ENCODE results near the gene POLR2J2. TPM values are rescaled to one million over a fixed set of nuclear protein-coding genes. Genes with fewer than 3 reads are reported as not detected.
"Not testable (repeated sequence)": the region's sequence is repeated elsewhere in the genome, so short reads cannot be mapped to it uniquely, and the experiment has no call there.

Gene POLR2J2
- total and polyA plus RNA-seq, 4 donors: 1.3 to 9.9 (median 6.6) TPM

- H3K9me3 ChIP-seq (ENCODE audit: control insufficient read depth in 4 of 4, insufficient read depth in 3 of 4, low read length in 3 of 4); H3K4me3 ChIP-seq; H3K9ac ChIP-seq (ENCODE audit: insufficient read depth in 1 of 2, low read length in 2 of 2); H3K27me3 ChIP-seq (ENCODE audit: control insufficient read depth in 3 of 3, insufficient read depth in 3 of 3, low read length in 2 of 3); ATAC-seq (ENCODE audit: insufficient read depth, low FRiP score); H3K27ac ChIP-seq (ENCODE audit: low read depth in 1 of 2, low read length in 1 of 2); H3K4me1 ChIP-seq (ENCODE audit: control insufficient read depth in 5 of 5, insufficient read depth in 5 of 5, low read length in 5 of 5); H3K36me3 ChIP-seq (ENCODE audit: control insufficient read depth in 4 of 4, insufficient read depth in 4 of 4, low read length in 4 of 4); DNase-seq: not testable (repeated sequence)
- WGBS, 2 donors: no CpG with 5 or more reads among the region's 5 CpGs
Observed at GRCh38 chr7:102682560-102682959, 11.1 kb upstream of the POLR2J2 start.

DNA sequence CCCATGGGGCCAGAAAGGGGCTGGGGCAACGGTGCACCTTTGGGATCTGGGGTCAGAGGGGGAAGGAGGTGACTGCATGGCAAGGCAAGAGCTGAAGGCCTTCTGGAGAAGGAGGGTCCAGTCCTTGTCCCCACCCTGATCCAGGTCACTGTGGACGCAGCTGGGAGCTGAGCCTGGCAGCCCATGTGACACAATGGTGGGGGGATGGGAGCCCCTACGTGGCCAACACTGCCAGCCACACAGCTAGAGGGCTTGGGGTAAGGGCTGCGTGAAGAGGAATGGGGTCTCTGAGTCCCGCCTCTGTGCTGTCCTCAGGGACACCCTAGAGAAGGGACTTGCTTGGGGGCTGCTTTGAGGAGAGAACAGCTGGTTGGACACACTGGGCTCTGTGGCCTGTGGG, 9.3 kb upstream of the POLR2J2 start:
- H3K27ac ChIP-seq (ENCODE audit: low read depth in 1 of 2, low read length in 1 of 2); H3K4me3 ChIP-seq; H3K27me3 ChIP-seq (ENCODE audit: control insufficient read depth in 3 of 3, insufficient read depth in 3 of 3, low read length in 2 of 3); H3K36me3 ChIP-seq (ENCODE audit: control insufficient read depth in 4 of 4, insufficient read depth in 4 of 4, low read length in 4 of 4); DNase-seq; H3K9ac ChIP-seq (ENCODE audit: insufficient read depth in 1 of 2, low read length in 2 of 2); H3K4me1 ChIP-seq (ENCODE audit: control insufficient read depth in 5 of 5, insufficient read depth in 5 of 5, low read length in 5 of 5); ATAC-seq (ENCODE audit: insufficient read depth, low FRiP score); H3K9me3 ChIP-seq (ENCODE audit: control insufficient read depth in 4 of 4, insufficient read depth in 3 of 4, low read length in 3 of 4): not testable (repeated sequence)
- WGBS, 2 donors: no CpG with 5 or more reads among the region's 5 CpGs

DNA sequence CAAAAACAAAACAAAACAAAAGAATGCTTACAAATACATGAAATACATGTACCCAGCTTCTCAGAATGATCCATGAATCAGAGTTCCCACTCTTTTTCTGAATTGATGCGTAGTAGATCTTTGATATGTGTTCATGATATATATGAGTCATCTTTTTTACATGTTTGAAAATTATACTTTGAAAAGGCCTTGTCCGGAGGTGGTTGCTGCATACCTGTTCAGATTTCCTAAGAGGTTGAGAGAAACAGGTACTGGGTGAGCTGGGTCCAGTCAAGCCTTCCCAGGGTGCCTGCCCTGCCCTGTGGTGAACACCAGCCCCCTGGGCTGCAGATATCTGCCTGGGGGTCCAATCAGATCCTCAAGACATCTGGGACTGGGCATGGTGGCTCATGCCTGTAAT, 4.1 kb upstream of the POLR2J2 start:
- not testable (repeated sequence) for H3K4me1 ChIP-seq (ENCODE audit: control insufficient read depth in 5 of 5, insufficient read depth in 5 of 5, low read length in 5 of 5); ATAC-seq (ENCODE audit: insufficient read depth, low FRiP score); H3K36me3 ChIP-seq (ENCODE audit: control insufficient read depth in 4 of 4, insufficient read depth in 4 of 4, low read length in 4 of 4); DNase-seq; H3K4me3 ChIP-seq; H3K9me3 ChIP-seq (ENCODE audit: control insufficient read depth in 4 of 4, insufficient read depth in 3 of 4, low read length in 3 of 4); H3K27ac ChIP-seq (ENCODE audit: low read depth in 1 of 2, low read length in 1 of 2); H3K9ac ChIP-seq (ENCODE audit: insufficient read depth in 1 of 2, low read length in 2 of 2); H3K27me3 ChIP-seq (ENCODE audit: control insufficient read depth in 3 of 3, insufficient read depth in 3 of 3, low read length in 2 of 3)
- 83 to 100% methylated on average over 1 of the region's 2 CpGs for WGBS, 2 donors

DNA sequence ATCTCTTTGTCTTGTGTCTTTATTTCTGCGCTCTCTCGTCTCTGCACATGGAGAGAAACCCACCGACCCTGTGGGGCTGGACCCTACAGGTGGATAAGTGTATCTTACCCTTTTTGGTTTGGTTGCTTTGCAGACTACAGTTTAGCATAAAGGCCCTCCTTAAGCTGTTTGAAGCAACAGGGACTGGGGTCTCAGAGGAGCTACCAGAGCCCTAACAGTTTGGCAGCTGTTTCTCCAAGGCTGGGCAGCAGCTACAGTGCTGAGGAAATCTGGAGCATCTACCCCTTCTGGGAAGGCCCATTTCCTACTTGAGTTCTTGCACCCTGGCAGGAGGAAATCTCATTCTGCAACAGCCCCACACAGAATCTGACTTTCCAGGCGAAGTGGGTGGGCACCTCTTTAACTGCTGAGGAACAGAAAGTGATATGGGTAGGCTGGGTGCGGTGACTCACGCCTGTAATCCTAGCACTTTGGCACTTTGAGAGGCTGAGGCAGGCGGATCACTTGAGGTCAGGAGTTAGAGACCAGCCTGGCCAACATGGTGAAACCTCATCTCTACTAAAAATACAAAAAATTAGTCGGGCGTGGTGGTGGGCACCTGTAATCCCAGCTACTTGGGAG, 2.1 kb upstream of the POLR2J2 start:
- not testable (repeated sequence) for ATAC-seq (ENCODE audit: insufficient read depth, low FRiP score); H3K9ac ChIP-seq (ENCODE audit: insufficient read depth in 1 of 2, low read length in 2 of 2); H3K27me3 ChIP-seq (ENCODE audit: control insufficient read depth in 3 of 3, insufficient read depth in 3 of 3, low read length in 2 of 3); H3K4me1 ChIP-seq (ENCODE audit: control insufficient read depth in 5 of 5, insufficient read depth in 5 of 5, low read length in 5 of 5); H3K9me3 ChIP-seq (ENCODE audit: control insufficient read depth in 4 of 4, insufficient read depth in 3 of 4, low read length in 3 of 4); H3K36me3 ChIP-seq (ENCODE audit: control insufficient read depth in 4 of 4, insufficient read depth in 4 of 4, low read length in 4 of 4); H3K4me3 ChIP-seq; H3K27ac ChIP-seq (ENCODE audit: low read depth in 1 of 2, low read length in 1 of 2); DNase-seq
- no CpG with 5 or more reads among the region's 9 CpGs for WGBS, 2 donors

GRCh38 chr7:102671956-102672307, 469 bp upstream of the POLR2J2 start:
- WGBS, 2 donors: no CpG with 5 or more reads among the region's 9 CpGs
- not testable (repeated sequence) for H3K9ac ChIP-seq (ENCODE audit: insufficient read depth in 1 of 2, low read length in 2 of 2); H3K4me3 ChIP-seq; H3K36me3 ChIP-seq (ENCODE audit: control insufficient read depth in 4 of 4, insufficient read depth in 4 of 4, low read length in 4 of 4); H3K4me1 ChIP-seq (ENCODE audit: control insufficient read depth in 5 of 5, insufficient read depth in 5 of 5, low read length in 5 of 5); ATAC-seq (ENCODE audit: insufficient read depth, low FRiP score); H3K9me3 ChIP-seq (ENCODE audit: control insufficient read depth in 4 of 4, insufficient read depth in 3 of 4, low read length in 3 of 4); H3K27ac ChIP-seq (ENCODE audit: low read depth in 1 of 2, low read length in 1 of 2); DNase-seq; H3K27me3 ChIP-seq (ENCODE audit: control insufficient read depth in 3 of 3, insufficient read depth in 3 of 3, low read length in 2 of 3)

- H3K9ac ChIP-seq (ENCODE audit: insufficient read depth in 1 of 2, low read length in 2 of 2); DNase-seq; ATAC-seq (ENCODE audit: insufficient read depth, low FRiP score); H3K36me3 ChIP-seq (ENCODE audit: control insufficient read depth in 4 of 4, insufficient read depth in 4 of 4, low read length in 4 of 4); H3K27ac ChIP-seq (ENCODE audit: low read depth in 1 of 2, low read length in 1 of 2); H3K4me1 ChIP-seq (ENCODE audit: control insufficient read depth in 5 of 5, insufficient read depth in 5 of 5, low read length in 5 of 5); H3K27me3 ChIP-seq (ENCODE audit: control insufficient read depth in 3 of 3, insufficient read depth in 3 of 3, low read length in 2 of 3); H3K9me3 ChIP-seq (ENCODE audit: control insufficient read depth in 4 of 4, insufficient read depth in 3 of 4, low read length in 3 of 4); H3K4me3 ChIP-seq: not testable (repeated sequence)
- WGBS, 2 donors: 82% methylated on average over 9 of the region's 14 CpGs; no CpG with 5 or more reads in 1 of the 2 donors
Observed at GRCh38 chr7:102667523-102667922, 3.9 kb downstream of the POLR2J2 start.

DNA sequence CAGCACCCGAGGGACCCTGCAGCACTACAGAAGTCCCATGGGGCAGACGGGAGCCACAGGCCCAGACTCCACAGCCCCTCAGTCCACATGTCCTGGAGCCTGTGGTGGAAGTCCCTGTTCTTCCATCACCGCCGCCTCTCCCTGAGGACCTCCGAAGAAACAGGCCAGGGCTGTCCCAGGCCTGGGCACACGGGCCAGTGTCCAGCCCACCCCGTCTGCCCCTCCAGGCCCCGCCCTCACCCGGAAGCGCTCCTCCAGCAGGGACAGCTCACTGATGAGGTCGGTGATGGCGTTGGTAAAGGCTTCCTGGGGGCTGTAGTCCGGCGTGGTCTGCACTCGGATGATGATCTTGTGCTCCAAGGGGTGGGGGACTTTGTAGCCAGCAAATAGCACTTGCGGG, 4.6 kb downstream of the POLR2J2 start:
- not testable (repeated sequence) for DNase-seq; H3K9me3 ChIP-seq (ENCODE audit: control insufficient read depth in 4 of 4, insufficient read depth in 3 of 4, low read length in 3 of 4); H3K4me3 ChIP-seq; H3K27ac ChIP-seq (ENCODE audit: low read depth in 1 of 2, low read length in 1 of 2); H3K27me3 ChIP-seq (ENCODE audit: control insufficient read depth in 3 of 3, insufficient read depth in 3 of 3, low read length in 2 of 3); ATAC-seq (ENCODE audit: insufficient read depth, low FRiP score); H3K4me1 ChIP-seq (ENCODE audit: control insufficient read depth in 5 of 5, insufficient read depth in 5 of 5, low read length in 5 of 5); H3K9ac ChIP-seq (ENCODE audit: insufficient read depth in 1 of 2, low read length in 2 of 2); H3K36me3 ChIP-seq (ENCODE audit: control insufficient read depth in 4 of 4, insufficient read depth in 4 of 4, low read length in 4 of 4)
- no CpG with 5 or more reads among the region's 16 CpGs for WGBS, 2 donors

- not testable (repeated sequence) for H3K9me3 ChIP-seq (ENCODE audit: control insufficient read depth in 4 of 4, insufficient read depth in 3 of 4, low read length in 3 of 4); H3K27ac ChIP-seq (ENCODE audit: low read depth in 1 of 2, low read length in 1 of 2); ATAC-seq (ENCODE audit: insufficient read depth, low FRiP score); H3K4me1 ChIP-seq (ENCODE audit: control insufficient read depth in 5 of 5, insufficient read depth in 5 of 5, low read length in 5 of 5); H3K9ac ChIP-seq (ENCODE audit: insufficient read depth in 1 of 2, low read length in 2 of 2); H3K27me3 ChIP-seq (ENCODE audit: control insufficient read depth in 3 of 3, insufficient read depth in 3 of 3, low read length in 2 of 3); DNase-seq; H3K36me3 ChIP-seq (ENCODE audit: control insufficient read depth in 4 of 4, insufficient read depth in 4 of 4, low read length in 4 of 4); H3K4me3 ChIP-seq
- WGBS, 2 donors: 75 to 79% methylated on average over 4 of the region's 11 CpGs
Observed at GRCh38 chr7:102664765-102665164, 6.7 kb downstream of the POLR2J2 start.
